MM.1S (cell line): ENCODE results near the gene HDAC1.

Experiments used
- EZH2 ChIP-seq: fragments of 300-600 bp; sonication (generic); optimal IDR thresholded peaks from 2 replicates; pipeline ENCODE3; 2017; ENCODE audit warnings: low read depth, mild to moderate bottlenecking, antibody characterized with exemption, low read length, mixed read lengths
- TF ChIP-seq, protein P1 (sequence below): fragments of 300-600 bp; sonication (generic); IDR thresholded peaks from 2 replicates; pipeline ENCODE4 v1.5.1; 2016; ENCODE audit warnings: antibody characterized with exemption, low read length, mixed read lengths

DNA sequence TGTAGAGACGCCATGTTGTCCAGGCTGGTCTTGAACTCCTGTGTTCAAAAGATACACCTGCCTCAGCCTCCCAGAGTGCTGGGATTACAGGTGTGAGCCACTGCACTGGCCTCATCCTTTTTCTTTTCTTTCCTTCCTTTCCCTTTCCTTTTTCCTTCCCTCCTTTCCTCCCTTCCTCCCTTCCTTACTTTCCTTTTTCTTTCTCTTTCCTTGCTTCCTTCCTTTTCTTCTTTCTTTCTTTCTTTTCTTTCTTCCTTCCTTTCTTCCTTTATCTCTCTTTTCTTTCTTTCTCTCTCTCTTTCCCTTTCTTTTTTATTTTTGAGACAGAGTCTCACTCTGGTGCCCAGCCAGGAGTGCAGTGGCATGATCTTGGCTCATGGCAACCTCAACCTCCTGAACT lies 64.6 kb downstream of the HDAC1 start:
- TF ChIP-seq, protein P1, sequence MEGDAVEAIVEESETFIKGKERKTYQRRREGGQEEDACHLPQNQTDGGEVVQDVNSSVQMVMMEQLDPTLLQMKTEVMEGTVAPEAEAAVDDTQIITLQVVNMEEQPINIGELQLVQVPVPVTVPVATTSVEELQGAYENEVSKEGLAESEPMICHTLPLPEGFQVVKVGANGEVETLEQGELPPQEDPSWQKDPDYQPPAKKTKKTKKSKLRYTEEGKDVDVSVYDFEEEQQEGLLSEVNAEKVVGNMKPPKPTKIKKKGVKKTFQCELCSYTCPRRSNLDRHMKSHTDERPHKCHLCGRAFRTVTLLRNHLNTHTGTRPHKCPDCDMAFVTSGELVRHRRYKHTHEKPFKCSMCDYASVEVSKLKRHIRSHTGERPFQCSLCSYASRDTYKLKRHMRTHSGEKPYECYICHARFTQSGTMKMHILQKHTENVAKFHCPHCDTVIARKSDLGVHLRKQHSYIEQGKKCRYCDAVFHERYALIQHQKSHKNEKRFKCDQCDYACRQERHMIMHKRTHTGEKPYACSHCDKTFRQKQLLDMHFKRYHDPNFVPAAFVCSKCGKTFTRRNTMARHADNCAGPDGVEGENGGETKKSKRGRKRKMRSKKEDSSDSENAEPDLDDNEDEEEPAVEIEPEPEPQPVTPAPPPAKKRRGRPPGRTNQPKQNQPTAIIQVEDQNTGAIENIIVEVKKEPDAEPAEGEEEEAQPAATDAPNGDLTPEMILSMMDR = no peak
- TF ChIP-seq EZH2 = no peak
